Transverse colon (tissue), 4 donors: ENCODE results near the gene GRAP2.

Source experiments
- POLR2A ChIP-seq: fragments of 450-650 bp; IDR thresholded peaks from one replicate; pipeline ENCODE4 v1.6.1; 2016; ENCODE audit warnings: antibody characterized with exemption, mild to moderate bottlenecking, moderate library complexity
- POLR2AphosphoS5 ChIP-seq, 3 donors: sonication (generic); formaldehyde crosslinking; IDR thresholded peaks; one replicate each; pipeline ENCODE4 v1.6.1; 2016; ENCODE audit warnings: antibody characterized with exemption in 3 of 3
- TF ChIP-seq, protein P1 (sequence below), 5 experiments: fragments of 200-600 bp in 3 of 5; fragments of 450-650 bp in 2 of 5; sonication (generic) in 3 of 5; IDR thresholded peaks; 1 replicate in 2 of 5; 2 replicates in 3 of 5; pipeline ENCODE4 v1.5.1; 2016 to 2017; ENCODE audit warnings: antibody characterized with exemption in 5 of 5, inconsistent platforms in 3 of 5, mild to moderate bottlenecking in 2 of 5, moderate library complexity in 1 of 5

DNA sequence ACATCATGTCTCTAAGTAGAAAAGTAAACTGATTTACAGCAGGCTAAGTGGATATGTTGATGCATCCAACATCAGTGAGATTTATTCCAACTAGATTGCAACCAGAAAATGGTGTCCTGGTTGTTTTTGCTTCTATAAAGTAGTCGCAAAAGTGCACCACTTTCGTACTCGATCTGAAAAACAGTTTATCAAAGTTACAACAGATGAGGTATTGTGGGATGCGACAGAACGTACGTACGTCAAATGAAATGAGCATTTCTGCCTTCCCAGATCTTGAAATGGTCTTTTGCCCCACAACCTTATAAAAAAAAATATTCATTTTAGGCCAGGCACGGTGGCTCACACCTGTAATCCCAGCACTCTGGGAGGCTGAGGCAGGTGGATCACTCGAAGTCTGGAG, 13.7 kb downstream of the GRAP2 start:
- TF ChIP-seq, protein P1, sequence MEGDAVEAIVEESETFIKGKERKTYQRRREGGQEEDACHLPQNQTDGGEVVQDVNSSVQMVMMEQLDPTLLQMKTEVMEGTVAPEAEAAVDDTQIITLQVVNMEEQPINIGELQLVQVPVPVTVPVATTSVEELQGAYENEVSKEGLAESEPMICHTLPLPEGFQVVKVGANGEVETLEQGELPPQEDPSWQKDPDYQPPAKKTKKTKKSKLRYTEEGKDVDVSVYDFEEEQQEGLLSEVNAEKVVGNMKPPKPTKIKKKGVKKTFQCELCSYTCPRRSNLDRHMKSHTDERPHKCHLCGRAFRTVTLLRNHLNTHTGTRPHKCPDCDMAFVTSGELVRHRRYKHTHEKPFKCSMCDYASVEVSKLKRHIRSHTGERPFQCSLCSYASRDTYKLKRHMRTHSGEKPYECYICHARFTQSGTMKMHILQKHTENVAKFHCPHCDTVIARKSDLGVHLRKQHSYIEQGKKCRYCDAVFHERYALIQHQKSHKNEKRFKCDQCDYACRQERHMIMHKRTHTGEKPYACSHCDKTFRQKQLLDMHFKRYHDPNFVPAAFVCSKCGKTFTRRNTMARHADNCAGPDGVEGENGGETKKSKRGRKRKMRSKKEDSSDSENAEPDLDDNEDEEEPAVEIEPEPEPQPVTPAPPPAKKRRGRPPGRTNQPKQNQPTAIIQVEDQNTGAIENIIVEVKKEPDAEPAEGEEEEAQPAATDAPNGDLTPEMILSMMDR (IDR thresholded peaks at IDR 0.05): no peak
- TF ChIP-seq POLR2A (no peak), POLR2AphosphoS5 (IDR thresholded peaks at IDR 0.05) (no peak)
